Calu3 (cell line): ENCODE results near the gene TLX1. TPM values are rescaled to one million over a fixed set of nuclear protein-coding genes. Genes with fewer than 3 reads are reported as not detected.

Experiments
- BruUV-seq: library from RNA; stranded (reverse); fragments of 400-500 nt; replicated peaks from 2 replicates; lab custom pipeline; 2021; lab: Mats Ljungman, UMichigan
- CTCF ChIA-PET: fragments of 300-600 bp; sonication (Branson Sonifier 250); formaldehyde crosslinking; loops from one replicate; lab custom pipeline; 2022; ENCODE audit warnings: antibody characterized with exemption; lab: Charles Lee
- DNase-seq: peaks from one replicate; pipeline ENCODE4 v3.0.0; 2022
- H3K27ac Mint-ChIP-seq: one replicate; pipeline ENCODE4 v1.8.0; 2022; ENCODE audit warnings: mixed read lengths; ENCODE audit not compliant: unreplicated experiment
- H3K27me3 Mint-ChIP-seq: one replicate; pipeline ENCODE4 v1.8.0; 2022; ENCODE audit warnings: mixed read lengths; ENCODE audit not compliant: unreplicated experiment
- H3K36me3 Mint-ChIP-seq: one replicate; pipeline ENCODE4 v1.8.0; 2022; ENCODE audit warnings: mild to moderate bottlenecking, moderate library complexity, mixed read lengths; ENCODE audit not compliant: insufficient read depth, unreplicated experiment
- H3K4me1 Mint-ChIP-seq: one replicate; pipeline ENCODE4 v1.8.0; 2022; ENCODE audit warnings: mild to moderate bottlenecking, low read depth, mixed read lengths; ENCODE audit not compliant: unreplicated experiment
- H3K4me3 Mint-ChIP-seq: one replicate; pipeline ENCODE4 v1.8.0; 2022; ENCODE audit warnings: mild to moderate bottlenecking, low read depth, moderate library complexity, mixed read lengths; ENCODE audit not compliant: unreplicated experiment
- H3K9me3 Mint-ChIP-seq: one replicate; pipeline ENCODE4 v1.8.0; 2022; ENCODE audit warnings: low read depth, mixed read lengths; ENCODE audit not compliant: unreplicated experiment
- CTCF ChIP-seq: fragments of 200-600 bp; IDR thresholded peaks from one replicate; pipeline ENCODE4 v1.8.0; 2022; ENCODE audit warnings: antibody characterized with exemption; ENCODE audit not compliant: unreplicated experiment
- intact Hi-C: fragments of 100-400 bp; cut with micrococcal nuclease; formaldehyde crosslinking; loops from one replicate; pipeline ENCODE4 v1.10.0; 2022; ENCODE audit not compliant: unreplicated experiment
- total RNA-seq: library from RNA; stranded (reverse); gene quantifications from 2 replicates; pipeline ENCODE4 v1.2.3, GENCODE V29; 2022

The TLX1 gene
- total RNA-seq, 1 experiment from 2014 or later, result not detected

DNA sequence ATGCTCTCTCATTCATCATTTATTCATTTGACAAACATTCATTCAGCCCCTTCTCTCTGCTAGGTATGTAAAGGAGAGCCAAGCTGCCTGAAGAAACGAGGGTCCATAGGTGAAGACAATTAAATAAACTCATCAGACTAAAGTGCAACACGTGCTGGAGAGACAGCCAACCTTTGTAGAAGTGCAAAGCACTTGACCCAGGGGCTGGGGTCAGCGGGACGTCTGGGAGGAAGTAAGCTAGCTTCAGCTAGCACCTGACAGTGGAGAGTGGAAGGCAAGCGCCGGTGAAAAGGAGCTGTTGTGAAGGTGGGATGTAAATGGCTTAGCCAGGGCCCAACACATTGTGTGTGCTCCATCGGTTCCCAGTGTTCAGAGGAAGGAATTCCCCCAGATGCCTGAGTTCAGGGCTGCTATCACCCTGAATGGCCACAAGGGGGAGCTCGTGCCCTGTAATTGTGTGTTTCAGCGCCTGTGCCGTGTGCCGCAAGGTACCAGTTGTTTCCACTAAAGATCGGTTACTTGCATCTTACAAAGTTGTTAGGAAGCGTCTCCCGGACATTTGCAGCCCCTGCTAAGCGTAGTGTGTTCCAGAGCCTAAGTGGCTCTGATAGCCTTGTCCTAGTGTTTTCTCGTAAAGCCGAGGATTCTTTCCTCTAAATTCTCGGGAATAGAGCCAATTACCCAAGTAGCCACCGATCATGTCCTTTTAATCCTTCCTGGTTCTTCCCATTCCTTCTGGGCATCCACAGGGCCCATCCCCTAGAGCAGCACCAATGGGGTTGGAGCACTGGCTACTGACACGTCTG, 30.6 kb downstream of the TLX1 start:
- H3K9me3 Mint-ChIP-seq, result no peaks in the 10 kb centered on the region
- H3K4me3 Mint-ChIP-seq, result peak overlapping the region; percentile 28
- TF ChIP-seq CTCF, result peak; percentile 81
- H3K4me1 Mint-ChIP-seq, result peaks cover 16% of the 10 kb centered on the region
- CTCF ChIA-PET, result interaction anchor here (0.6 to 1.6 kb wide), 4 partner anchors 13 to 282 kb away, joined by 3 to 6 read pairs (median 5); no protein-coding TSS in a partner anchor
- no peak overlapping the region for H3K27ac Mint-ChIP-seq
- intact Hi-C loops, result loop anchor here (5.0 kb wide), 2 partner anchors 51 to 411 kb away; no protein-coding TSS in a partner anchor
- H3K27me3 Mint-ChIP-seq, result peaks cover 90% of the 10 kb centered on the region
- DNase-seq, result peak; percentile 58
- no peaks in the 10 kb centered on the region for H3K36me3 Mint-ChIP-seq
- BruUV-seq, result no TSS peak

GRCh38 chr10:101162677-101163076, 31.6 kb downstream of the TLX1 start:
- Mint-ChIP-seq H3K36me3 (no peaks in the 10 kb centered on the region), H3K4me3 (peak overlapping the region; percentile 28), H3K27me3 (peaks cover 90% of the 10 kb centered on the region), H3K27ac (no peak overlapping the region), H3K9me3 (no peaks in the 10 kb centered on the region), H3K4me1 (peaks cover 16% of the 10 kb centered on the region)
- DNase-seq, result no peak
- TF ChIP-seq CTCF, result no peak
- no TSS peak for BruUV-seq
- intact Hi-C loops, result loop anchor here (5.0 kb wide), 2 partner anchors 50 to 410 kb away; no protein-coding TSS in a partner anchor
- CTCF ChIA-PET, result no interaction called here

DNA sequence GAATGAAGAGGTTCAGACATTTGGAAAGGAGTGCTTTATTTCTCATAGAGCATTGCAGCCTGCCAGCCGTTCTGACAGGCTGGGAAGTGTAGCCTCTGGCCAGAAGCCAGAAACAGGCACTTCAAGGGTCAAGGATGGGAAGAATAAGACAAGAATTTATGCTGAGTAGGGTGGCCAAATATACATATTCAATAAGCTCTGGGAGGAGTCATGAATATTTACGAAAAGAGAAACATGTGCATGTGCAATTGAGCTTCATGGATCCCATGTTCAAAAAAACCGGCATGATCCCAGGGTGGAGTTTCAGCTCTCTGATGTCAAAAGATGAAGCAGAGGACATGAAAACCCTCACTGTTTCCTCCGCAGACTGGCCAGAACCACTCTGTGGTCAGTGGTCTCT, 32.9 kb downstream of the TLX1 start:
- Mint-ChIP-seq H3K27ac (no peak overlapping the region), H3K4me1 (peaks cover 16% of the 10 kb centered on the region), H3K4me3 (no peak overlapping the region), H3K36me3 (no peaks in the 10 kb centered on the region), H3K9me3 (no peaks in the 10 kb centered on the region), H3K27me3 (peaks cover 90% of the 10 kb centered on the region)
- BruUV-seq, result no TSS peak
- CTCF ChIA-PET, result no interaction called here
- TF ChIP-seq CTCF, result no peak
- no peak for DNase-seq
- intact Hi-C loops, result loop anchor here (5.0 kb wide), 2 partner anchors 48 to 408 kb away; no protein-coding TSS in a partner anchor

DNA sequence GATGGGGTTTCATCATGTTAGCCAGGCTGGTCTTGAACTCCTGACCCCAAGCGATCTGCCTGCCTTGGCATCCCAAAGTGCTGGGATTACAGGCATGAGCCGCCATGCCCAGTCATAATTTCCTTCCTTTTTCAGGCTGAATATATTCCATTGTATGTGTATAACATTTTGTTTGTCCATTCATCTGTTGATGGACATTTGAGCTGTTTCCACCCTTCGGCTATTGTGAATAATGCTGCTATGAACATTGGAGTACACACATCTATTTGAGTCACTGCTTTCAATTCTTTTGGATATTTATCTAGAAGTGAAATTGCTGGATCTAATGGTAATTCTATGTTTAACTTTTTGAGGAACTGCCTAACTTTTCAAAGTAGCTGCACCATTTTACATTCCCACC, 34.6 kb downstream of the TLX1 start:
- H3K27ac Mint-ChIP-seq, result no peak overlapping the region
- intact Hi-C loops, result no loop called here
- CTCF ChIA-PET, result no interaction called here
- H3K27me3 Mint-ChIP-seq, result peaks cover 91% of the 10 kb centered on the region
- no peak for TF ChIP-seq CTCF
- no peak overlapping the region for H3K4me3 Mint-ChIP-seq
- no peak for DNase-seq
- no TSS peak for BruUV-seq
- no peaks in the 10 kb centered on the region for H3K36me3 Mint-ChIP-seq
- no peaks in the 10 kb centered on the region for H3K9me3 Mint-ChIP-seq
- peaks cover 16% of the 10 kb centered on the region for H3K4me1 Mint-ChIP-seq
